HepG2 (cell line): Measurements from ENCODE around the gene GSDME. TPM values are rescaled to one million over a fixed set of nuclear protein-coding genes. Genes with fewer than 3 reads are reported as not detected.

Experiments
- MIXL1 ChIP-seq: IDR thresholded peaks from 2 replicates; pipeline ENCODE4 v1.6.1; 2016
- PATZ1 ChIP-seq: sonication (generic); formaldehyde crosslinking; IDR thresholded peaks from 2 replicates; pipeline ENCODE4 v1.4.0; 2020; ENCODE audit warnings: missing genetic modification reagents
- PHF20 ChIP-seq: sonication (generic); formaldehyde crosslinking; IDR thresholded peaks from 2 replicates; pipeline ENCODE4 v1.5.0; 2020; ENCODE audit warnings: mild to moderate bottlenecking, missing genetic modification reagents
- PHF8 ChIP-seq: sonication (generic); formaldehyde crosslinking; IDR thresholded peaks from 2 replicates; pipeline ENCODE4 v1.5.0; 2020; ENCODE audit warnings: missing genetic modification reagents
- POLR2G ChIP-seq: fragments of 200-400 bp; formaldehyde crosslinking; IDR thresholded peaks from 2 replicates; pipeline ENCODE4 v1.6.1; 2018; ENCODE audit warnings: mild to moderate bottlenecking, low read depth, low read length, moderate library complexity
- SKIL ChIP-seq: sonication (generic); formaldehyde crosslinking; IDR thresholded peaks from 2 replicates; pipeline ENCODE4 v1.8.0; 2022; ENCODE audit warnings: missing genetic modification reagents, mild to moderate bottlenecking, moderate library complexity, borderline replicate concordance
- SNAPC5 ChIP-seq: sonication (generic); formaldehyde crosslinking; IDR thresholded peaks from 2 replicates; pipeline ENCODE4 v1.8.1; 2023; ENCODE audit warnings: mild to moderate bottlenecking, missing genetic modification reagents, borderline replicate concordance
- SP140L ChIP-seq: sonication (generic); formaldehyde crosslinking; IDR thresholded peaks from 2 replicates; pipeline ENCODE4 v1.4.0; 2020; ENCODE audit warnings: missing genetic modification reagents, borderline replicate concordance
- XBP1 ChIP-seq: sonication (generic); formaldehyde crosslinking; IDR thresholded peaks from 2 replicates; pipeline ENCODE4 v1.5.0; 2020; ENCODE audit warnings: missing genetic modification reagents
- XRCC5 ChIP-seq: fragments of 200-400 bp; formaldehyde crosslinking; optimal IDR thresholded peaks from 2 replicates; pipeline ENCODE3; 2017; ENCODE audit warnings: mild to moderate bottlenecking, low read length
- ZBTB20 ChIP-seq: sonication (generic); formaldehyde crosslinking; IDR thresholded peaks from 2 replicates; pipeline ENCODE4 v1.8.1; 2023; ENCODE audit warnings: missing genetic modification reagents, low read depth, mild to moderate bottlenecking, borderline replicate concordance
- ZBTB21 ChIP-seq: sonication (generic); formaldehyde crosslinking; IDR thresholded peaks from 2 replicates; pipeline ENCODE4 v1.4.0; 2020; ENCODE audit warnings: missing genetic modification reagents
- ZBTB37 ChIP-seq: sonication (generic); formaldehyde crosslinking; IDR thresholded peaks from 2 replicates; pipeline ENCODE4 v1.4.0; 2020; ENCODE audit warnings: mild to moderate bottlenecking, missing genetic modification reagents
- ZNF746 ChIP-seq: sonication (generic); formaldehyde crosslinking; IDR thresholded peaks from 2 replicates; pipeline ENCODE4 v1.8.0; 2022; ENCODE audit warnings: mild to moderate bottlenecking, missing genetic modification reagents
- ZNF75D ChIP-seq: sonication (generic); formaldehyde crosslinking; IDR thresholded peaks from 2 replicates; pipeline ENCODE4 v1.8.1; 2023; ENCODE audit warnings: missing genetic modification reagents, mild to moderate bottlenecking, borderline replicate concordance
- polyA plus RNA-seq, 8 experiments: library from polyadenylated mRNA; depleted of rRNA in 3 of 8; stranded (reverse) in 7 of 8; unstranded in 1 of 8; fragments of >200 nt; fragmentation: Illumina TruSeq in 4 of 8; extraction: Trizol in 4 of 8; gene quantifications; 2 replicates each; pipeline versions ENCODE4 v1.2.1 to v1.2.3, GENCODE V29; 2011 to 2016; ENCODE audit warnings: low read depth in 4 of 8, missing spikeins in 1 of 8, mixed read lengths in 1 of 8; ENCODE audit not compliant: insufficient read depth in 1 of 8
- total RNA-seq, 5 experiments: library from RNA; depleted of rRNA; stranded (reverse); fragments of >200 nt; fragmentation: Illumina TruSeq; extraction: Trizol; gene quantifications; 2 replicates each; pipeline ENCODE4 v1.2.3, GENCODE V29; 2016; ENCODE audit warnings: low read depth in 1 of 5
- TF ChIP-seq, protein P1 (sequence below): sonication (generic); formaldehyde crosslinking; IDR thresholded peaks from 2 replicates; pipeline ENCODE4 v1.4.0; 2020; ENCODE audit warnings: missing genetic modification reagents, borderline replicate concordance
- TF ChIP-seq, protein P2 (sequence below): sonication (generic); formaldehyde crosslinking; conservative IDR thresholded peaks from 2 replicates; pipeline ENCODE4 v1.4.0; 2020; ENCODE audit warnings: missing genetic modification reagents
- TF ChIP-seq, protein P3 (sequence below): fragments of 450-650 bp; IDR thresholded peaks from 2 replicates; pipeline ENCODE4 v1.6.1; 2017

GSDME gene
- total and polyA plus RNA-seq, 2 of the 13 experiments (the other 11 are each of a cell fraction or from before 2014, with no cell fraction given), result 19.2 to 28.2 TPM

DNA sequence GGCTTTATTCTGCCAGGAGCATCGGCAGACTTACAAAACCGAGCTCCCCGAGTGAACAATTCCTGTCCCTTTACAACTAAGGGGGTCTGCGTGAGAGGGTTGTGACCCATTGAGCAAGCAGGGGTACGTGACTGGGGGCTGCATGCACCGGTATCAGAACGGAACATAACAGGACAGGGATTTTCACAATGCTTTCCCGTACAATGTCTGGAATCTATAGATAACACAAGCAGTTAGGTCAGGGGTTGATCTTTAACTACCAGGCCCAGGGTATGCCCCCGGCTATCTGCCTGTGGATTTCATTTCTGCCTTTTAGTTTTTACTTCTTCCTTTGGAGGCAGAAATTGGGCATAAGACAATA is 38.1 kb upstream of the GSDME start (continued):
- TF ChIP-seq, protein P1, sequence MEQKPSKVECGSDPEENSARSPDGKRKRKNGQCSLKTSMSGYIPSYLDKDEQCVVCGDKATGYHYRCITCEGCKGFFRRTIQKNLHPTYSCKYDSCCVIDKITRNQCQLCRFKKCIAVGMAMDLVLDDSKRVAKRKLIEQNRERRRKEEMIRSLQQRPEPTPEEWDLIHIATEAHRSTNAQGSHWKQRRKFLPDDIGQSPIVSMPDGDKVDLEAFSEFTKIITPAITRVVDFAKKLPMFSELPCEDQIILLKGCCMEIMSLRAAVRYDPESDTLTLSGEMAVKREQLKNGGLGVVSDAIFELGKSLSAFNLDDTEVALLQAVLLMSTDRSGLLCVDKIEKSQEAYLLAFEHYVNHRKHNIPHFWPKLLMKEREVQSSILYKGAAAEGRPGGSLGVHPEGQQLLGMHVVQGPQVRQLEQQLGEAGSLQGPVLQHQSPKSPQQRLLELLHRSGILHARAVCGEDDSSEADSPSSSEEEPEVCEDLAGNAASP, result no peak
- peak; percentile 46; the same call in 1 of the 2 replicates for TF ChIP-seq SKIL (CRISPR knock-in tag)
- no peak for TF ChIP-seq SNAPC5 (CRISPR knock-in tag)
- TF ChIP-seq POLR2G, result peak; percentile 24; the same call in 1 of the 2 replicates
- TF ChIP-seq PATZ1 (CRISPR knock-in tag), result 0 out of 2 replicates have a peak, but pooled peaks have one; percentile 19
- TF ChIP-seq ZNF746 (CRISPR knock-in tag), result no peak
- no peak for TF ChIP-seq XBP1 (CRISPR knock-in tag)
- TF ChIP-seq, protein P2, sequence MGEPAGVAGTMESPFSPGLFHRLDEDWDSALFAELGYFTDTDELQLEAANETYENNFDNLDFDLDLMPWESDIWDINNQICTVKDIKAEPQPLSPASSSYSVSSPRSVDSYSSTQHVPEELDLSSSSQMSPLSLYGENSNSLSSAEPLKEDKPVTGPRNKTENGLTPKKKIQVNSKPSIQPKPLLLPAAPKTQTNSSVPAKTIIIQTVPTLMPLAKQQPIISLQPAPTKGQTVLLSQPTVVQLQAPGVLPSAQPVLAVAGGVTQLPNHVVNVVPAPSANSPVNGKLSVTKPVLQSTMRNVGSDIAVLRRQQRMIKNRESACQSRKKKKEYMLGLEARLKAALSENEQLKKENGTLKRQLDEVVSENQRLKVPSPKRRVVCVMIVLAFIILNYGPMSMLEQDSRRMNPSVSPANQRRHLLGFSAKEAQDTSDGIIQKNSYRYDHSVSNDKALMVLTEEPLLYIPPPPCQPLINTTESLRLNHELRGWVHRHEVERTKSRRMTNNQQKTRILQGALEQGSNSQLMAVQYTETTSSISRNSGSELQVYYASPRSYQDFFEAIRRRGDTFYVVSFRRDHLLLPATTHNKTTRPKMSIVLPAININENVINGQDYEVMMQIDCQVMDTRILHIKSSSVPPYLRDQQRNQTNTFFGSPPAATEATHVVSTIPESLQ, result no peak
- TF ChIP-seq ZNF75D (CRISPR knock-in tag), result no peak
- TF ChIP-seq SP140L (CRISPR knock-in tag), result no peak
- peak; percentile 54; the same call in 1 of the 2 replicates for TF ChIP-seq ZBTB20 (CRISPR knock-in tag)
- TF ChIP-seq, protein P3, sequence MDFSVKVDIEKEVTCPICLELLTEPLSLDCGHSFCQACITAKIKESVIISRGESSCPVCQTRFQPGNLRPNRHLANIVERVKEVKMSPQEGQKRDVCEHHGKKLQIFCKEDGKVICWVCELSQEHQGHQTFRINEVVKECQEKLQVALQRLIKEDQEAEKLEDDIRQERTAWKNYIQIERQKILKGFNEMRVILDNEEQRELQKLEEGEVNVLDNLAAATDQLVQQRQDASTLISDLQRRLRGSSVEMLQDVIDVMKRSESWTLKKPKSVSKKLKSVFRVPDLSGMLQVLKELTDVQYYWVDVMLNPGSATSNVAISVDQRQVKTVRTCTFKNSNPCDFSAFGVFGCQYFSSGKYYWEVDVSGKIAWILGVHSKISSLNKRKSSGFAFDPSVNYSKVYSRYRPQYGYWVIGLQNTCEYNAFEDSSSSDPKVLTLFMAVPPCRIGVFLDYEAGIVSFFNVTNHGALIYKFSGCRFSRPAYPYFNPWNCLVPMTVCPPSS, result no peak
- TF ChIP-seq ZBTB37 (CRISPR knock-in tag), result no peak
- 0 out of 2 replicates have a peak, but pooled peaks have one; percentile 13 for TF ChIP-seq PHF8 (CRISPR knock-in tag)
- TF ChIP-seq XRCC5, result no peak
- TF ChIP-seq ZBTB21, result no peak
- TF ChIP-seq PHF20 (CRISPR knock-in tag), result 0 out of 2 replicates have a peak, but pooled peaks have one; percentile 3
- TF ChIP-seq MIXL1 (CRISPR knock-in tag), result no peak
